Gastrocnemius medialis (tissue), 4 donors: Measurements from ENCODE around the gene ACOT7. TPM values are rescaled to one million over a fixed set of nuclear protein-coding genes. Genes with fewer than 3 reads are reported as not detected.

Experiments
- ATAC-seq, 2 donors: fragments of 150-250 bp; one replicate each; pipeline ENCODE4 v1.9.1; 2016
- DNase-seq, 2 donors: peaks; one replicate each; pipeline ENCODE4 v3.0.0-alpha.2; 2019
- H3K27ac ChIP-seq, 4 donors: fragments of 200-600 bp; sonication (generic); 1 replicate in 1 of 4; 2 replicates in 3 of 4; pipeline ENCODE4 v1.5.1; 2016 to 2018; ENCODE audit warnings: mild to moderate bottlenecking in 2 of 4, moderate library complexity in 1 of 4
- H3K27me3 ChIP-seq, 3 donors: fragments of 200-600 bp; sonication (generic) in 2 of 3; 1 replicate in 1 of 3; 2 replicates in 2 of 3; pipeline versions ENCODE4 v1.5.1 to v1.6.0; 2016 to 2019; ENCODE audit warnings: mild to moderate bottlenecking in 1 of 3, moderate library complexity in 1 of 3
- H3K36me3 ChIP-seq, 2 donors: fragments of 200-600 bp; sonication (generic) in 1 of 2; one replicate each; pipeline ENCODE4 v1.5.1; 2017 to 2018
- H3K4me1 ChIP-seq, 2 donors: fragments of 200-600 bp; sonication (generic) in 1 of 2; one replicate each; pipeline ENCODE4 v1.5.1; 2016 to 2017; ENCODE audit warnings: mild to moderate bottlenecking in 2 of 2
- H3K4me3 ChIP-seq, 4 donors: fragments of 200-600 bp; sonication (generic) in 3 of 4; 1 replicate in 1 of 4; 2 replicates in 3 of 4; pipeline ENCODE4 v1.5.1; 2016 to 2019; ENCODE audit warnings: mild to moderate bottlenecking in 2 of 4
- H3K9me3 ChIP-seq, 3 donors: fragments of 200-600 bp; sonication (generic) in 2 of 3; 1 replicate in 1 of 3; 2 replicates in 2 of 3; pipeline ENCODE4 v1.5.1; 2016 to 2019
- CTCF ChIP-seq, 5 experiments: fragments of 450-650 bp in 3 of 5; fragments of 200-600 bp in 2 of 5; sonication (generic) in 2 of 5; IDR thresholded peaks in 4 of 5; conservative IDR thresholded peaks in 1 of 5; 1 replicate in 4 of 5; 2 replicates in 1 of 5; pipeline ENCODE4 v1.5.1; 2016 to 2019; ENCODE audit warnings: antibody characterized with exemption in 5 of 5, mild to moderate bottlenecking in 3 of 5, moderate library complexity in 3 of 5
- POLR2A ChIP-seq, 2 donors: fragments of 450-650 bp; IDR thresholded peaks; one replicate each; pipeline ENCODE4 v1.6.1; 2017; ENCODE audit warnings: antibody characterized with exemption in 2 of 2, mild to moderate bottlenecking in 2 of 2, moderate library complexity in 2 of 2
- in situ Hi-C, 4 donors: fragments of 200-750 bp; cut with MboI; loops; one replicate each; pipeline versions ENCODE4 v1.15.0 to v1.8.0; 2017; ENCODE audit warnings: low sequenced_read_pairs in 4 of 4
- intact Hi-C: fragments of 100-400 bp; cut with DNase I; formaldehyde crosslinking; loops from one replicate; pipeline ENCODE4 v1.15.1; 2023; ENCODE audit warnings: low total_unique reads
- total RNA-seq, 4 donors: library from RNA; depleted of rRNA; stranded (reverse); fragments of >200 nt; gene quantifications; one replicate each; pipeline versions ENCODE4 v1.1.0 to v1.2.3, GENCODE V29; 2016

Gene ACOT7
- total RNA-seq, 4 donors from 2014 or later: 1.3 to 5.8 (median 3.2) TPM

GRCh38 chr1:6355621-6356020 is 37.9 kb downstream of the ACOT7 start:
- TF ChIP-seq POLR2A (IDR thresholded peaks at IDR 0.05): no peak
- no peak for TF ChIP-seq CTCF (IDR thresholded peaks at IDR 0.05 in 4 of 5, conservative IDR thresholded peaks at IDR 0.05 in 1 of 5)
- H3K9me3 ChIP-seq: no peaks in the 10 kb centered on the region
- H3K36me3 ChIP-seq: no peaks in the 10 kb centered on the region
- in situ Hi-C loops (loop anchor here in 2 of 4 donors (10.0 kb wide), 1 partner anchor 49 kb away; no protein-coding TSS in a partner anchor), intact Hi-C loops (no loop called here)
- no peak overlapping the region for H3K4me3 ChIP-seq
- H3K27me3 ChIP-seq: no peaks in the 10 kb centered on the region
- no peak for DNase-seq
- H3K27ac ChIP-seq: no peak overlapping the region
- peaks cover 30 to 42% of the 10 kb centered on the region in 2 donors for H3K4me1 ChIP-seq
- no peak for ATAC-seq

- H3K36me3 ChIP-seq: no peaks in the 10 kb centered on the region
- in situ Hi-C loops (loop anchor here in 2 of 4 donors (10.0 kb wide), 1 partner anchor 50 kb away; no protein-coding TSS in a partner anchor), intact Hi-C loops (loop anchor here (5.0 kb wide), 1 partner anchor 38 kb away; the partner anchor contains the start of gene ACOT7)
- no peak for TF ChIP-seq POLR2A (IDR thresholded peaks at IDR 0.05)
- TF ChIP-seq CTCF (IDR thresholded peaks at IDR 0.05 in 4 of 5, conservative IDR thresholded peaks at IDR 0.05 in 1 of 5): no peak
- no peak overlapping the region for H3K4me3 ChIP-seq
- no peak for DNase-seq
- H3K4me1 ChIP-seq: peaks cover 30 to 42% of the 10 kb centered on the region in 2 donors
- H3K27me3 ChIP-seq: no peaks in the 10 kb centered on the region
- H3K27ac ChIP-seq: peak overlapping the region in 3 of 4 donors; percentile 27 to 80 (median 75)
- no peaks in the 10 kb centered on the region for H3K9me3 ChIP-seq
- no peak for ATAC-seq
Observed at GRCh38 chr1:6354659-6355317, 38.8 kb downstream of the ACOT7 start.

GRCh38 chr1:6353955-6354658 is 39.5 kb downstream of the ACOT7 start:
- Histone ChIP-seq H3K4me1 (peaks cover 30 to 38% of the 10 kb centered on the region in 2 donors), H3K36me3 (no peaks in the 10 kb centered on the region), H3K27me3 (no peaks in the 10 kb centered on the region), H3K4me3 (peak overlapping the region in 1 of 4 donors; percentile 6), H3K27ac (peak overlapping the region; percentile 27 to 80 (median 58)), H3K9me3 (no peaks in the 10 kb centered on the region)
- DNase-seq (peak; percentile 76 to 82), ATAC-seq (peak; percentile 71 to 84)
- intact Hi-C loops (loop anchor here (5.0 kb wide), 1 partner anchor 38 kb away; the partner anchor contains the start of gene ACOT7), in situ Hi-C loops (loop anchor here in 2 of 4 donors (10.0 kb wide), 1 partner anchor 51 kb away; no protein-coding TSS in a partner anchor)
- TF ChIP-seq CTCF (IDR thresholded peaks at IDR 0.05 in 4 of 5, conservative IDR thresholded peaks at IDR 0.05 in 1 of 5) (no peak), POLR2A (IDR thresholded peaks at IDR 0.05) (no peak)

- intact Hi-C loops (loop anchor here (5.0 kb wide), 1 partner anchor 39 kb away; the partner anchor contains the start of gene ACOT7), in situ Hi-C loops (loop anchor here in 2 of 4 donors (10.0 kb wide), 1 partner anchor 51 kb away; no protein-coding TSS in a partner anchor)
Observed at GRCh38 chr1:6353619-6353954, 40.0 kb downstream of the ACOT7 start.

More at GRCh38 chr1:6353619-6353954, 40.0 kb downstream of the ACOT7 start:
- Histone ChIP-seq H3K27ac (peak overlapping the region; percentile 27 to 80 (median 58)), H3K27me3 (no peaks in the 10 kb centered on the region), H3K9me3 (no peaks in the 10 kb centered on the region), H3K36me3 (no peaks in the 10 kb centered on the region), H3K4me1 (peaks cover 30 to 33% of the 10 kb centered on the region in 2 donors), H3K4me3 (no peak overlapping the region)
- DNase-seq (no peak), ATAC-seq (peak; percentile 1 to 22)
- no peak for TF ChIP-seq CTCF (IDR thresholded peaks at IDR 0.05 in 4 of 5, conservative IDR thresholded peaks at IDR 0.05 in 1 of 5)
